GM18858 (cell line): Measurements from ENCODE around the gene TIAL1.
"Not testable (repeated sequence)": the region's sequence is repeated elsewhere in the genome, so short reads cannot be mapped to it uniquely, and the experiment has no call there.

Experiments
- ATAC-seq: cut with Tn5 transposase; IDR thresholded peaks from one replicate; pipeline ENCODE4 v1.9.1; 2021; ENCODE audit not compliant: unreplicated experiment

The TIAL1 gene

GRCh38 chr10:119533473-119533872 is 63.3 kb downstream of the TIAL1 start:
- no peak for ATAC-seq

- ATAC-seq, result not testable (repeated sequence)
Measured at GRCh38 chr10:119532791-119533190, 64.0 kb downstream of the TIAL1 start.

- not testable (repeated sequence) for ATAC-seq
Measured at GRCh38 chr10:119532251-119532650, 64.5 kb downstream of the TIAL1 start.

GRCh38 chr10:119531067-119531466 is 65.7 kb downstream of the TIAL1 start:
- ATAC-seq, result no peak

- not testable (repeated sequence) for ATAC-seq
Measured at GRCh38 chr10:119528663-119529237, 68.0 kb downstream of the TIAL1 start.

- ATAC-seq, result no peak
Measured at GRCh38 chr10:119526621-119527592, 69.9 kb downstream of the TIAL1 start.

- ATAC-seq, result no peak
Measured at GRCh38 chr10:119526149-119526548, 70.6 kb downstream of the TIAL1 start.

- no peak for ATAC-seq
Measured at GRCh38 chr10:119525116-119525515, 71.6 kb downstream of the TIAL1 start.

GRCh38 chr10:119524720-119525070 is 72.1 kb downstream of the TIAL1 start:
- ATAC-seq, result no peak

- ATAC-seq, result no peak
Measured at GRCh38 chr10:119523895-119524719, 72.7 kb downstream of the TIAL1 start.
